ENCODE measurements around the gene OR4C45. TPM values are rescaled to one million over a fixed set of nuclear protein-coding genes. Genes with fewer than 3 reads are reported as not detected.
"Not testable (repeated sequence)": the region's sequence is repeated elsewhere in the genome, so short reads cannot be mapped to it uniquely, and the experiment has no call there.

The OR4C45 gene
- total RNA-seq, 2 experiments from 2014 or later: not detected

DNA sequence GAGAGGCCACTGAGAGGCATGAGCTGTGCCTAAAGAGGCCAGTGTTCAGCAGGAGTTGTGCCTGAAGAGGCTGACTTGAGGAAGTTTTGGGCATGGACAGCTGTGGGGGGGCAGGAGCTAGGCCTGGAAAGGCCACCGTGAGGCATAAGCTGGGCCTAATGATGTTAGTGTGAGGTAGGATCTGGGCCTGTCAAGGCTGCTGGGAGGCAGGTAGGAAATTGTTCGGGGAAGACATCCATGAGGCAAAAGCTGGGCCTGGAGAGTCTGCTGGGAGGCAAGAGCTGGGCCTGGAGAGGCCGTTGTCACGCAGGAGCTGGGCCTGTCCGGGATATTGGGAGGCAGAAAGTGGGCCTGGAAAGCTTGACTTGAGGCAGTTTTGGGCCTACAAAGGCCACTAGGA is 44.9 kb downstream of the OR4C45 start:
- Mint-ChIP-seq H3K4me1 (no peaks in the 10 kb centered on the region), H3K4me3 (no peak overlapping the region), H3K27ac (no peak overlapping the region), H3K36me3 (no peaks in the 10 kb centered on the region), H3K27me3 (no peaks in the 10 kb centered on the region), H3K9me3 (ENCODE audit: low read depth) (peaks cover 25% of the 10 kb centered on the region)
- CTCF ChIA-PET: no interaction called here
- ATAC-seq: no peak
- no peak for DNase-seq

DNA sequence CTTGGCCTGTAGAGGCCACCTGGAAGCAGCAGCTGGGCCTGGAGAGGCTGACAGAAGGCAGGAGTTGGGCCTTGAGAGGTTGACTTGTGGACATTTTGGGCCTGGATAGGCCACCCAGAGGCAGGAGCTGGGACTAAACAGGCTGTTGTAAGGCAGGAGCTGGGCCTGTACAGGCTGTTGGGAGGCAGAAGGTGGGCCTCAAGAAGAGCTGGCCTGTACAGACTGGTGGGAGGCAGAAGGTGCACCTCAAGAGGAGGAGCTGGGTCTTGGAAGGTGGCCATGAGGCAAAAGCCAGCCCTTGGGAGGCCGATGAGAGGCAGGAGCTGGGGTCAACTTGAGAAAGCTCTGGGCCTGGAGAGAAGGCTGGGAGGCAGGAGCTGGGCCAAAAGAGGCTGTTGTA is 45.3 kb downstream of the OR4C45 start:
- no peak overlapping the region for H3K27ac Mint-ChIP-seq
- ATAC-seq (no peak), DNase-seq (no peak)
- H3K4me1 Mint-ChIP-seq: no peaks in the 10 kb centered on the region
- H3K36me3 Mint-ChIP-seq: no peaks in the 10 kb centered on the region
- peaks cover 24% of the 10 kb centered on the region for H3K9me3 Mint-ChIP-seq (ENCODE audit: low read depth)
- no peak overlapping the region for H3K4me3 Mint-ChIP-seq
- CTCF ChIA-PET: no interaction called here
- no peaks in the 10 kb centered on the region for H3K27me3 Mint-ChIP-seq

GRCh38 chr11:50078946-50079345 is 46.3 kb downstream of the OR4C45 start:
- H3K9me3 Mint-ChIP-seq (ENCODE audit: low read depth): peaks cover 24% of the 10 kb centered on the region
- H3K36me3 Mint-ChIP-seq, H3K27ac Mint-ChIP-seq, DNase-seq, ATAC-seq, H3K4me1 Mint-ChIP-seq, H3K4me3 Mint-ChIP-seq, CTCF ChIA-PET, H3K27me3 Mint-ChIP-seq: not testable (repeated sequence)

GRCh38 chr11:50080256-50080655 is 47.6 kb downstream of the OR4C45 start:
- H3K27ac Mint-ChIP-seq: no peak overlapping the region
- H3K4me3 Mint-ChIP-seq: no peak overlapping the region
- ATAC-seq: no peak
- no peaks in the 10 kb centered on the region for H3K36me3 Mint-ChIP-seq
- no peaks in the 10 kb centered on the region for H3K4me1 Mint-ChIP-seq
- no peaks in the 10 kb centered on the region for H3K27me3 Mint-ChIP-seq
- no peak for DNase-seq
- CTCF ChIA-PET: no interaction called here
- H3K9me3 Mint-ChIP-seq (ENCODE audit: low read depth): peaks cover 20% of the 10 kb centered on the region

Other genes with a start within 250 kb of the OR4C45 start
- gene OR4C13, start 80.5 kb upstream of the OR4C45 start, total RNA-seq: not detected
- not detected for gene OR4C12, start 50.3 kb upstream of the OR4C45 start, total RNA-seq